H54 (cell line): ENCODE results near the gene NDUFC1.
"Not testable (repeated sequence)": the region's sequence is repeated elsewhere in the genome, so short reads cannot be mapped to it uniquely, and the experiment has no call there.

Experiments used
- DNase-seq: peaks from one replicate; pipeline ENCODE4 v3.0.0; 2011; ENCODE audit warnings: low spot score, mixed read lengths; ENCODE audit not compliant: insufficient read length
- FAIRE-seq: peaks from 3 replicates; lab custom pipeline; 2011; peaks lifted over from hg19 to GRCh38; lab: Jason Lieb, UNC
- POLR2A ChIP-seq: IDR thresholded peaks from 2 replicates; pipeline ENCODE4 v1.6.1; 2011; ENCODE audit warnings: low read depth, mild to moderate bottlenecking, low read length

Gene NDUFC1

DNA sequence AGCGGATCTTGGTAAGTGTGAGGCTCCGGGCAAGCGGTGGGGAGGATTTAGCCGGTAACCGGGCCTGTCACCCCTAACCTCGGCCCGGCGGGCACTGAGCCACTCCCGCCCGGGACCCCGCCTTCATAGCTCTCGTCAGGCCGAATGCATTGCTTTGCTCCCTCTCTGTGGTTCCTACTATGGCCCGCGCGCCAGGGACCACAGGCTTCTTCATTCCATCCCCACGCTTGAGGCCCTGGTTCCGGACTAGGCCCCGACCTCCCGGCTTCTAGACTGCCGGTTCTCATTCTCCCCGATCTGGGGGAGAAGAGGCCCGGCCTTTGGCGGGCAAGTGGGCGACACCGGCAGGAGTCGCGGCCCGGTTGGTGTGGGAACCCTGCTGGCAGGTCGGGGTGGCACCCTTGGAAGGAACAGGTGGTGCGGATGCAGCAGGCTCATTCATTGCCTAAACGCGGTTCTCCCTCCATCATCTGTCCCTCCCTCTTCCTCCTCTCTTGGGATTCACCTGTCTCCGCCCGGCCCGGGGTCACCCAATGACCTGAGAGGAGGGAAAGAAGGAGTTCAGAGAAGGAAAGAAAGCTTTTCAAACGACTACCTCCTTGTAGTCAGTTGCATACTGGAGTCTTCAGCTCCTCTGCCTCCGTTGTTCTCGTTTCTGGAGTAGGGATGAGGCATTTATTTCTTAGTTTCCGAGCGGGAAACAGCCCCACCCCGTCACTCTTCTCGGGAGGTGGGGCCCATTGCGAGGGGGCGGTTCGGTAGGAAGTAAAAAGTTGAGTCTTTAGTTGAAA is at the start of gene NDUFC1:
Gene NDUFC1 (minus strand): TSS at position 657 of the 791 bp plus-strand sequence. CDS start 6,679 bp downstream, outside the sequence.
- DNase-seq (no peak), FAIRE-seq (no peak)
- 0 out of 2 replicates have a peak, but pooled peaks have one; percentile 10 for TF ChIP-seq POLR2A

DNA sequence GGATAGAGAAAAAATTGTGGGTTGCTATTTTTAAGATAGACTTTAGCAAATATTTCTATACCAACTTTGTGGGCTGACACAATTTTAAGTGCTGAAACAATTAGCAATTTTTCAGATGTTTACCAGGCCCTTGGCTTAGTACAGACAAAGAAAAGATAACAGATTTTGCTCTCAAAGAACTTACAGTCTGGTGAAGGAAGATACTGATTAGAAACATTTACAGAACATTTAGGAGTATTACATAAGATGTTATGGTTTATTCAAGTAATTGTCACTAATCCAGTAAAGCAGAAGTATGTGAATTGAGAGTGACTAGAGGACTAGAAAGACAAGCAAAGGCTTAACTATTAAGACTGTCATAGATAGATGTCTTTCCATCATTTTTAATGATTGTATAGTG is 35.3 kb upstream of the NDUFC1 start:
- FAIRE-seq, result no peak
- no peak for DNase-seq
- no peak for TF ChIP-seq POLR2A

DNA sequence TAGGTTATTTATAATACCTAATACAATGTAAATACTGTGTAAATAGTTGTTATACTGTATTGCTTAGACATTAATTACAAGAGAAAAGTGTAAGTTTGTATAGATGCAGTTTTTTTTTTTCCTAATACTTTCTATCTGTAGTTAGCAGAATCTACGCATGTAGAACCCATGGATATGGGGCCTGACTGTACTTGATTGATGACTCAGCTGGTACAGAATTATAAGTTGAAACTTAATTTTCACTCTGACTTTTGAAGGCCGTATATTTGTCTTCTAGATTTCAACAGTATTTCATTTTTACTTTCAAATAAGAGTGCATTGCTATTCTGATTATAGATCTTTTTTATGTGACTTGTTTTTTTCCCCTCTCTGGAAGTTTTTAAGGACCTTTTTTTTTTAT is 30.8 kb upstream of the NDUFC1 start:
- FAIRE-seq (no peak), DNase-seq (no peak)
- no peak for TF ChIP-seq POLR2A

DNA sequence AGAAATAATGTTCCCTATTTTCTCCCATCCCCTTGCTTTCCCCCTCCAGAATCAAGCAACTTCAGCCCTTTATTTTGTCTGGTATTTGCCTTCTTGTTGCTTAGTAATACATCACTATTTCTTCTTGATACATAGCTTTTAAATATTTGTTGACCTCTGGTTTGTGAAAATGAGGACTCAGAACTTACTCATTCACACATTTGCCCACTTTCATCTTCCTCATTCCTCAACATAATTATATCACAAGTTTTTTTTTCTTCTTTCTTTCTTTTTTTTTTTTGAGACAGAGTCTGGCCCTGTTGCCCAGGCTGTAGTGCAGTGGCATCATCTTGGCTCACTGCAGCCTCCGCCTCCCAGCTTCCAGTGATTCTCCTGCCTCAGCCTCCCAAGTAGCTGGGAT is 28.9 kb upstream of the NDUFC1 start:
- DNase-seq, result no peak
- no peak for FAIRE-seq
- no peak for TF ChIP-seq POLR2A

DNA sequence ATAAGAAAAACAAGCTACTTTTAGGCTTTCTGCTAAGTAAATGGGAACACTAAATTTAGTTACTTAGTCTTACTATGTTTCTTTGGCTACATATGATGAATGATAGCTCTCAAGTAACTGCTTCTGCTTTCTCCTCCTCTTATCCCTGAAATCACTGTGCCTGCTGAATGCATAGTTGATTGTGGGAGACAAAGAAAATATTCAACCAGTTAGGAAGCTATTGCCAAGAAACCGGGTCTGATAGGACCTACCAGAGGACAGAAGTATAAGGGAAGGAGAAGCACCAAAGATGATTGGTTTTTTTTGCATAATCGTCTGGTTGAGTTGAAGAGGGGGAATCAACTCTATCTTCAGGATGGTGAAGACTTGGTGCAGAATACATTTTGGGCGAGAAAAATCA is 28.0 kb upstream of the NDUFC1 start:
- FAIRE-seq, result no peak
- DNase-seq, result no peak
- no peak for TF ChIP-seq POLR2A

DNA sequence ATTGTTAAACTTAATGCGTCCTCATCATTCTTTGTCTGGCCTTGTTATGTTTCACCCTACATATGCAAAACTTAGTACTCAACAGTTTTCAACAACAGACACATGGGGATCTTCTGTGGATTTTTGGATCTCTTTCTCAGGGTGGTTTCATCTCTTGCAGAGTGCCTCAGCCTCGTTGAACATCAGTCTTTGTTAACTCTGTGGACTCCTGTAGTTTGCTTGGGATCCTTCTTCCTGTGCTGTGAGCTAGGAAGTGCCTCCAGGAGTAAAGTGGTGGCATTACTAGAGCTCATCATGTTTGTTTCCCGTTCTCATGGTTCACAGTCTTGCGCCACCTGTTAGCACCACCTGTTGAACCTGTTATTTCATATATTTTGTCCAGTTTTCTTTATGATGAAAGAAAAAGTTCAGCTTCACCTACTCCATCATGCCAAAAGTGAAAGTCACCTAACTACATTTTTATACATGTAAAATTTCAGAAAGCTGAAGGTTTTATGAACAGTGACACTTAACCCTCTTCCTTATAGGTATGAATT is 27.5 kb upstream of the NDUFC1 start:
- DNase-seq (no peak), FAIRE-seq (no peak)
- no peak for TF ChIP-seq POLR2A

DNA sequence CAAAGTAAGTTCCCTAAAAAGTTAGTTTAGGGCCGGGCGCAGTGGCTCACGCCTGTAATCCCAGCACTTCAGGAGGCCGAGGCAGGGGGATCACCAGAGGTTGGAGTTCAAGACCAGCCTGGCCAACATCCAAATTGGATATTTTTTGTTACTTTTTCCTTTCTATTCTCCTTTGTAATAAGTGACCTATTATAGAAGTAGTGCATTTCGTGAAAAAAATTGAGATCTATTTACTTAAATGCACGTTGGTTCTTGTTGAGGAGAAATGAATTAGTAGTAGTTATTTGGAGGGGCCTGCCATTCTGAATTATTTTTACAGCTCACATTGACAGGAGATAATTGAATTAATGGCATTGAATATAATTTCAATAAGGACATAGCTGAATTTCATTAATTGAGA is 22.3 kb upstream of the NDUFC1 start:
- FAIRE-seq (no peak), DNase-seq (no peak)
- TF ChIP-seq POLR2A, result no peak

DNA sequence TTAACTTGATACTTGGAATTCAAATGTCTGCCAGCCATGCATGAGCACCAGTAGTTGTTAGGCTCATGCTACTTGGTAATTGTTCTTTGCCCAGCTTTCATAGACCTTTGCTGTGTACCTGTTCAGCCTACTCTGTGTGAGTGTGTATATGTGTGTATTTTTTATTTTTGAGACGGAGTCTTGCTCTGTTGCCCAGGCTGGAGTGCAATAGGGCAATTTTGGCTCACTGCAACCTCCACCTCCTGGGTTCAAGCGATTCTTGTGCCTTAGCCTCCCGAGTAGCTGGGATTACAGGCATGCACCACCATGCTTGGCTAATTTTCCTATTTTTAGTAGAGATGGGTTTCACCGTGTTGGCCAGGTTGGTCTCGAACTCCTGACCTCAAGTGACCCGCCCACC is 20.3 kb upstream of the NDUFC1 start:
- not testable (repeated sequence) for FAIRE-seq

DNA sequence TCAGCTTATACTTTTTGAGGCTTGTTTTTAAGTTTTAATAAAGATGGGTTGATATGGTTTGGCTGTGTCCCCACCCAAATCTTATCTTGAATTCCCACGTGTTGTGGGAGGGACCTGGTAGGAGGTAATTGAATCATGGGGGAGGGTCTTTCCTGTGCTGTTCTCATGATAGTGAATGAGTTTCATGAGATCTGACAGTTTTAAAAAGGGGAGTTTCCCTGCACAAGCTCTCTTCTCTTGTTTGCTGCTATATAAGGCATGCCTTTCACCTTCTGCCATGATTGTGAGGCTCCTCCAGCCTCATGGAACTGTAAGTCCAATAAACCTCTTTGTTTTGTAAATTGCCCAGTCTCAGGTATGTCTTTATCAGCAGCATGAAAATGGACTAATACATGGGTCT is 19.8 kb upstream of the NDUFC1 start:
- not testable (repeated sequence) for FAIRE-seq, DNase-seq

More for the DNA sequence above, 20.3 kb upstream of the NDUFC1 start:
- not testable (repeated sequence) for DNase-seq

DNA sequence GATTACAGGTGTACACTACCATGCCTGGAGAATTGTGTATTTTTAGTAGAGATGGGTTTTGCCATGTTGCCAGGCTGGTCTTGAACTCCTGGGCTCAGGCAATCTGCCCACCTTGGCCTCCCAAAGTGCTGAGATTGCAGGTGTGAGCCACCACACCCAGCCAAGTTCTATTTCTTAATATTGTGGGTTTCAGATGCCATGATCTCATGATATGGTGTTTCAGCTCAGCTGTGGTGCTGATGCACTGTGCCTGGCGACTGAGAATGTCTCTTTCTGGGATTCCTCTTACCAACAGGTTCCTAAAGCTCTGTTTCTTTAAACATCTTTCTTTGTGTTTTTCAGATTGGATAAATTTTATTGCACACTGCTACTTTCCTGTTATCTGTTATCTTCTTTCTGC is 17.3 kb upstream of the NDUFC1 start:
- TF ChIP-seq POLR2A, result no peak
- no peak for FAIRE-seq
- no peak for DNase-seq

DNA sequence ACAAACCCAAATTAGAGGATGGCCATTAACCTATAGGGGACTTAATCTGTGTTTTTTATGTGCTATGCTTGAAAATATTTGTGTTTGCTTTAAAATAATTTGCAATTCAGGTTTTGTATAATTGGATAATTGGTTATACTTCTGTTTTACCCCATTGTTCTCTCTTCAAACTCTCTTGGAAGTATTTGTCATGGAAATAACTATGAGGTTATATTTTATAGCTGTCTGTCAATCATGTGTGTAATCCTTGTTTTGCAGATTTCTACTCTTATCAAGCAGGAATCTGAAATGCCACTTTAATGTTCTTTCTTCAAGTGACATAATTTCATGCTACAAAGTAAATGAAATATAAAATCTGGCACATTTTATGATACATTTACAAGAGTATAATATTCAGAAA is 15.4 kb upstream of the NDUFC1 start:
- no peak for FAIRE-seq
- no peak for TF ChIP-seq POLR2A
- no peak for DNase-seq

DNA sequence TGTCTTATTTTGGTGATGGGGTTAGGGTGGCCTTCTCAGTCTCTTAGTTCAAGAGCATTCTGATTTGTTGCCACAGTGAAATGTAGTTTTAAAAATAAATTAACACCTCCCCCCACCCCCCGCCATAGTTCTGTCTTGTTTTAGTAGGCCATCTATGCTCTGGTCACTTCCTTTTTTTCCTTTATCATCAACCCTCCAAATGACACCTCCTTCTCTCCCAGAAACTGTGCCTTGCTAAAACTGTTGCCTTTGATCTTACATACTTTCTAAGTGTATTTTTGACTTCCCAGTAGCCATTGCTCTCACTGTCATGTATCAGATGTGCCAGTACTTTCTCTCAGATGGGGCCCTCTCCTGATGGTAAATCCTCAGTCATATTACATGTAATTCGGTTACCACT is 14.5 kb upstream of the NDUFC1 start:
- no peak for DNase-seq
- no peak for TF ChIP-seq POLR2A
- no peak for FAIRE-seq

DNA sequence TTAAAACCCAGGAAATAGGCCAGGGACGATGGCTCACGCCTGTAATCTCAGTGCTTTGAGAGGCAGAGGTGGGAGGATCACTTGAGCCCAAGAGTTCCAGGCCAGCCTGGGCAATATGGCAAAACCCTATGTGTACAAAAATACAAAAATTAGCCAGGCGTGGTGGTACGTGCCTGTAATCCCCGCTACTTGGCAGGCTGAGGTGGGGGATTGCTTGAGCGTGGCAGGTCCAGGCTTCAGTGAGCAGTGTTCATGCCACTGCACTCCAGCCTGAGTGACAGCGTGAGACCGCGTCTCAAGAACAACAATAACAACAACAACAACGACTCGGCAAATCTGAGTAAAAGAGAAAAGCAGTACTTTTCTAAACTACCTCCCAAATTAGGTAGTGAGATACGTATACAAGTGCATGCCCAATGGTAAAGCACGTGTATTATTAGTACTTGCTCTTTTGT is 13.0 kb upstream of the NDUFC1 start:
- no peak for TF ChIP-seq POLR2A
- DNase-seq, result no peak
- no peak for FAIRE-seq

DNA sequence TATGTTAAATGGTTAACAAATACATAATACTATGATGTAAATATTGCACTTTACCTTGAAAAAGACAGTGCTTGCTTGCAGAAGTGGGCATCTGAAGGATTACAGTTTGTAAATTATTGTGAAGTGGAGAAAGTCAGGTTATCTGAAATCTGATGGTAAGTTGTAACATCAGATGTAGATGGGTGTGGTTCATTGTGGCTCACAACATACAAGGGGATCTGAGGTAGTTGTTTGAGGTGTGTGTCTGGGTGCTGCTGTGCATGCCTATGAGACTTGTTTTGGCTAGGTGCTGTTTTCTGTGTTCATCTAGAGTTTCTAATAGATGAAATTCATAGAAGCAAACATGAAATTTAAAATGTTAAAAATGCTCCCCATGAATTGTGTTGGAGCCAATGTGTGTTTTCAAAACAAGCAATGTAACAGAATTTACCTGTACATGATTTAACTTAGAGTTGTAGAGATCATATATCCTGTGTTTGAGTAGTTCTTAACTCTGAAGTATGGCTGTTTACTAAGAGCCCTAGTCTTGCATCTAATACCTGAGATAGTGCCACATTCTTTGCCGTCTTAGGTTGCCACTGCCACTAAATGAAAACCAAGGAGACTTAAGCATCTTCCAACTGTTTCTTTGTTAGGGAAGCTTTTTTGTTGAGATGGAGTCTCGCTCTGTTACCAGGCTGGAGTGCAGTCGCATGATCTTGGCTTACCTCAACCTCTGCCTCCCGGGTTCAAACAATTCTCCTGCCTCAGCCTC is 11.9 kb upstream of the NDUFC1 start:
- no peak for DNase-seq
- no peak for TF ChIP-seq POLR2A
- no peak for FAIRE-seq

DNA sequence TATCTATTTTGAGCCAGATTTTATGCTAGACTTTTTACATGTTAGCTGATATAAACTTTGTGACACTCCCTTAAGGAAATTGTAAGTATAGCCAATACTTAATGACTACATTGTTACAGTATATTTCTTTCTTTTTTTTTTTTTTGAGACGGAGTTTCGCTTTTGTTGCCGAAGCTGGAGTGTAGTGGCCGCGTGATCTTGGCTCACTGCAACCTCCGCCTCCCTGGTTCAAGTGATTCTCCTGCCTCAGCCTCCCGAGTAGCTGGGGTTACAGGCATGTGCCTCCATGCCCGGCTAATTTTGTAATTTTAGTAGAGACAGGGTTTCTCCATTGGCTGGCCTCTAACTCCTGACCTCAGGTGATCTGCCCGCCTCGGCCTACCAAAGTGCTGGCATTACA is 11.1 kb upstream of the NDUFC1 start:
- not testable (repeated sequence) for FAIRE-seq, DNase-seq
